WTC11 (cell line): Measurements from ENCODE around the gene CHPT1.

ENCODE experiments used
- CTCF ChIP-seq: fragments of 200-600 bp; IDR thresholded peaks from 2 replicates; pipeline ENCODE4 v1.8.0; 2022; ENCODE audit warnings: antibody characterized with exemption
- ZNF512 ChIP-seq: sonication (generic); formaldehyde crosslinking; IDR thresholded peaks from 2 replicates; pipeline ENCODE4 v1.8.1; 2022; ENCODE audit warnings: missing genetic modification reagents, borderline replicate concordance

DNA sequence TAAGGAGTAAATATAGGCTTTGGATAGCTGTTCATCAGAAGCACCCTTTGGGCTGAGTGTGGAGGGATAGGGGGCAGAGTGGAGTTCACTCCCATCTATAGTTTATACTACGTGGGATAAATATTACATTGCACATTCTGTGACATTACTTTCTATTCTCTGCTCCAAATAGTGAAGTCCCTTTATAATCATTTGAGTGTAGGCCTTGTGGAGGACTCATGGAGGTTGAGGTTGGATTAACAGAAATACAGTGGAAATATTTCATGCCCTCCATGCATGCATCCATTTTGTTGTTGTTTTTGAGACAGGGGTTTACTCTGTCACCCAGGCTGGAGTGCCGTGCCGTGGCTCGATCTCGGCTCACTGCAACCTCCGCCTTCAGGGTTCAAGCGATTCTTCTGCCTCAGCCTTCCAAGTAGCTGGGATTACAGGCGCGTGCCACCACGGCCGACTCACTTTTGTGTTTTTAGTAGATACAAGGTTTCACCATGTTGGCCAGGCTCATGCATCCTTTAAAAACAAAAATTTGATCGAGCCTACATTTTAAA lies 1.4 kb downstream of the CHPT1 start:
- TF ChIP-seq ZNF512 (no peak), CTCF (no peak)
